ENCODE results near the gene CD6. TPM values are rescaled to one million over a fixed set of nuclear protein-coding genes. Genes with fewer than 3 reads are reported as not detected.

CD6 gene
- total RNA-seq, 1 donor from 2014 or later: not detected

GRCh38 chr11:61023966-61024295 is 52.5 kb downstream of the CD6 start:
- DNase-seq (ENCODE audit: low spot score): no peak
- Mint-ChIP-seq H3K27me3 (ENCODE audit: insufficient read depth, low read depth) (peaks cover 23% of the 10 kb centered on the region), H3K9me3 (no peaks in the 10 kb centered on the region), H3K4me1 (peaks cover 32% of the 10 kb centered on the region), H3K4me3 (no peak overlapping the region), H3K27ac (no peak overlapping the region), H3K36me3 (no peaks in the 10 kb centered on the region)
- no peaks in the 10 kb centered on the region for H3F3A ChIP-seq (ENCODE audit: low read depth)
- H4K20me1 ChIP-seq (ENCODE audit: low read depth): no peaks in the 10 kb centered on the region
- peaks cover 27% of the 10 kb centered on the region for H3K4me1 ChIP-seq
- H2AFZ ChIP-seq (replicated peaks): no peak overlapping the region
- TF ChIP-seq EZH2phosphoT487 (IDR thresholded peaks at IDR 0.05): no peak
- no peak for TF ChIP-seq CTCF (IDR thresholded peaks at IDR 0.05)
- TF ChIP-seq EZH2 (IDR thresholded peaks at IDR 0.05): no peak
- peaks cover 69% of the 10 kb centered on the region for H3K27me3 ChIP-seq
- H3K9me3 ChIP-seq (ENCODE audit: low read depth): no peaks in the 10 kb centered on the region
- H3K9ac ChIP-seq: no peak overlapping the region
- H3K27ac ChIP-seq: no peak overlapping the region
- no peaks in the 10 kb centered on the region for H3K79me2 ChIP-seq (ENCODE audit: low read depth)
- H3K4me3 ChIP-seq: no peak overlapping the region
- no peaks in the 10 kb centered on the region for H3K36me3 ChIP-seq
- H3K4me2 ChIP-seq: no peak overlapping the region

- Histone ChIP-seq H3K79me2 (ENCODE audit: low read depth) (no peaks in the 10 kb centered on the region), H3K4me1 (peaks cover 21% of the 10 kb centered on the region), H3F3A (ENCODE audit: low read depth) (no peaks in the 10 kb centered on the region), H3K4me3 (no peak overlapping the region), H3K27me3 (peaks cover 58% of the 10 kb centered on the region), H3K9me3 (ENCODE audit: low read depth) (no peaks in the 10 kb centered on the region), H3K27ac (no peak overlapping the region), H3K4me2 (no peak overlapping the region), H4K20me1 (ENCODE audit: low read depth) (no peaks in the 10 kb centered on the region), H3K9ac (no peak overlapping the region), H3K36me3 (no peaks in the 10 kb centered on the region), H2AFZ (replicated peaks) (no peak overlapping the region)
- TF ChIP-seq CTCF (IDR thresholded peaks at IDR 0.05) (no peak), EZH2 (IDR thresholded peaks at IDR 0.05) (no peak), EZH2phosphoT487 (IDR thresholded peaks at IDR 0.05) (no peak)
- peaks cover 32% of the 10 kb centered on the region for H3K4me1 Mint-ChIP-seq
- H3K27ac Mint-ChIP-seq: peak overlapping the region; percentile 1
- H3K4me3 Mint-ChIP-seq: peak overlapping the region; percentile 3
- peaks cover 23% of the 10 kb centered on the region for H3K27me3 Mint-ChIP-seq (ENCODE audit: insufficient read depth, low read depth)
- H3K9me3 Mint-ChIP-seq: no peaks in the 10 kb centered on the region
- no peaks in the 10 kb centered on the region for H3K36me3 Mint-ChIP-seq
- no peak for DNase-seq (ENCODE audit: low spot score)
Measured at GRCh38 chr11:61024938-61025820, 53.7 kb downstream of the CD6 start.

- Histone ChIP-seq H3K9me3 (ENCODE audit: low read depth) (no peaks in the 10 kb centered on the region), H3K27ac (no peak overlapping the region), H3K4me2 (no peak overlapping the region), H2AFZ (replicated peaks) (no peak overlapping the region), H3K4me1 (peaks cover 20% of the 10 kb centered on the region), H3K36me3 (no peaks in the 10 kb centered on the region), H3K27me3 (peaks cover 52% of the 10 kb centered on the region), H3K9ac (no peak overlapping the region), H3K79me2 (ENCODE audit: low read depth) (no peaks in the 10 kb centered on the region), H3F3A (ENCODE audit: low read depth) (no peaks in the 10 kb centered on the region), H3K4me3 (no peak overlapping the region), H4K20me1 (ENCODE audit: low read depth) (no peaks in the 10 kb centered on the region)
- no peaks in the 10 kb centered on the region for H3K36me3 Mint-ChIP-seq
- H3K27ac Mint-ChIP-seq: no peak overlapping the region
- no peak for DNase-seq (ENCODE audit: low spot score)
- H3K27me3 Mint-ChIP-seq (ENCODE audit: insufficient read depth, low read depth): peaks cover 21% of the 10 kb centered on the region
- TF ChIP-seq CTCF (IDR thresholded peaks at IDR 0.05) (no peak), EZH2phosphoT487 (IDR thresholded peaks at IDR 0.05) (no peak), EZH2 (IDR thresholded peaks at IDR 0.05) (no peak)
- H3K4me3 Mint-ChIP-seq: no peak overlapping the region
- no peaks in the 10 kb centered on the region for H3K9me3 Mint-ChIP-seq
- H3K4me1 Mint-ChIP-seq: peaks cover 32% of the 10 kb centered on the region
Measured at GRCh38 chr11:61025821-61026120, 54.3 kb downstream of the CD6 start.
